ENCODE data around the gene ZFYVE21. TPM values are rescaled to one million over a fixed set of nuclear protein-coding genes. Genes with fewer than 3 reads are reported as not detected.
A peak's percentile ranks its signal among the peaks of the same experiment; 100 is the strongest.

Gene ZFYVE21
- total RNA-seq, 2 donors from 2014 or later, result 162 to 215 TPM

- no peaks in the 10 kb centered on the region for H3K9me3 ChIP-seq
- 93% methylated on average over 24 of the region's 29 CpGs for WGBS
- intact Hi-C loops (cut with DNase I), result no loop called here
- H3K27me3 ChIP-seq (replicated peaks; ENCODE audit: insufficient read depth), result no peaks in the 10 kb centered on the region
- H3K36me3 ChIP-seq, result no peaks in the 10 kb centered on the region
- TF ChIP-seq POLR2A (IDR thresholded peaks at IDR 0.05) (no peak), CTCF (IDR thresholded peaks at IDR 0.05) (no peak), POLR2AphosphoS5 (IDR thresholded peaks at IDR 0.05) (no peak)
- no peak overlapping the region for H3K4me3 ChIP-seq
- no peak for DNase-seq (ENCODE audit: low spot score)
- peaks cover 41% of the 10 kb centered on the region for H3K4me1 ChIP-seq (replicated peaks)
- peak overlapping the region in 1 of 2 donors; percentile 72 for H3K27ac ChIP-seq
Observed at GRCh38 chr14:103725001-103725682, 9.5 kb downstream of the ZFYVE21 start.

- Histone ChIP-seq H3K4me3 (no peak overlapping the region), H3K27me3 (replicated peaks; ENCODE audit: insufficient read depth) (no peaks in the 10 kb centered on the region), H3K27ac (peak overlapping the region in 1 of 2 donors; percentile 72), H3K36me3 (no peaks in the 10 kb centered on the region), H3K9me3 (no peaks in the 10 kb centered on the region), H3K4me1 (replicated peaks) (peaks cover 48% of the 10 kb centered on the region)
- DNase-seq (ENCODE audit: low spot score), result no peak
- no peak for TF ChIP-seq POLR2AphosphoS5 (IDR thresholded peaks at IDR 0.05)
- TF ChIP-seq CTCF (IDR thresholded peaks at IDR 0.05), result no peak
- no peak for TF ChIP-seq POLR2A (IDR thresholded peaks at IDR 0.05)
- intact Hi-C loops (cut with DNase I), result no loop called here
- 86% methylated on average over 15 of the region's 16 CpGs for WGBS
Observed at GRCh38 chr14:103725739-103726395, 10.3 kb downstream of the ZFYVE21 start.

- no peak for DNase-seq (ENCODE audit: low spot score)
Observed at GRCh38 chr14:103726474-103726873, 10.9 kb downstream of the ZFYVE21 start.

GRCh38 chr14:103727313-103727980, 11.8 kb downstream of the ZFYVE21 start:
- H3K27ac ChIP-seq, result peak overlapping the region; percentile 88
- WGBS, result 79% methylated on average over 33 of the region's 53 CpGs
- no peaks in the 10 kb centered on the region for H3K9me3 ChIP-seq
- intact Hi-C loops (cut with DNase I), result no loop called here
- H3K27me3 ChIP-seq (replicated peaks; ENCODE audit: insufficient read depth), result no peaks in the 10 kb centered on the region
- peaks cover 48% of the 10 kb centered on the region for H3K4me1 ChIP-seq (replicated peaks)
- no peak overlapping the region for H3K4me3 ChIP-seq
- TF ChIP-seq CTCF (IDR thresholded peaks at IDR 0.05) (peak in 3 of 4 experiments; percentile 60 to 73 (median 68)), POLR2A (IDR thresholded peaks at IDR 0.05) (no peak), POLR2AphosphoS5 (IDR thresholded peaks at IDR 0.05) (peak; percentile 68)
- DNase-seq (ENCODE audit: low spot score), result peak; percentile 75
- no peaks in the 10 kb centered on the region for H3K36me3 ChIP-seq

More at GRCh38 chr14:103726474-103726873, 10.9 kb downstream of the ZFYVE21 start:
- H3K36me3 ChIP-seq, result no peaks in the 10 kb centered on the region
- no peak overlapping the region for H3K4me3 ChIP-seq
- intact Hi-C loops (cut with DNase I), result no loop called here
- no peak overlapping the region for H3K27ac ChIP-seq
- H3K9me3 ChIP-seq, result no peaks in the 10 kb centered on the region
- no peaks in the 10 kb centered on the region for H3K27me3 ChIP-seq (replicated peaks; ENCODE audit: insufficient read depth)
- H3K4me1 ChIP-seq (replicated peaks), result peaks cover 48% of the 10 kb centered on the region
- TF ChIP-seq POLR2A (IDR thresholded peaks at IDR 0.05), result no peak
- no peak for TF ChIP-seq POLR2AphosphoS5 (IDR thresholded peaks at IDR 0.05)
- no peak for TF ChIP-seq CTCF (IDR thresholded peaks at IDR 0.05)
- 91% methylated on average over 14 of the region's 18 CpGs for WGBS
